Activated CD4-positive, alpha-beta T cell treated with anti-CD3 and anti-CD28 coated beads, Interleukin-2, Interleukin-6, amounts not matched to agents 100 ng/mL and 50 ng/mL, durations not matched to agents 16 hours and 8 hours (primary cell): ENCODE results near the gene ENTR1.

ENCODE experiments used
- DNase-seq: peaks from one replicate; pipeline ENCODE4 v3.0.0-alpha.2; 2020

Gene ENTR1

DNA sequence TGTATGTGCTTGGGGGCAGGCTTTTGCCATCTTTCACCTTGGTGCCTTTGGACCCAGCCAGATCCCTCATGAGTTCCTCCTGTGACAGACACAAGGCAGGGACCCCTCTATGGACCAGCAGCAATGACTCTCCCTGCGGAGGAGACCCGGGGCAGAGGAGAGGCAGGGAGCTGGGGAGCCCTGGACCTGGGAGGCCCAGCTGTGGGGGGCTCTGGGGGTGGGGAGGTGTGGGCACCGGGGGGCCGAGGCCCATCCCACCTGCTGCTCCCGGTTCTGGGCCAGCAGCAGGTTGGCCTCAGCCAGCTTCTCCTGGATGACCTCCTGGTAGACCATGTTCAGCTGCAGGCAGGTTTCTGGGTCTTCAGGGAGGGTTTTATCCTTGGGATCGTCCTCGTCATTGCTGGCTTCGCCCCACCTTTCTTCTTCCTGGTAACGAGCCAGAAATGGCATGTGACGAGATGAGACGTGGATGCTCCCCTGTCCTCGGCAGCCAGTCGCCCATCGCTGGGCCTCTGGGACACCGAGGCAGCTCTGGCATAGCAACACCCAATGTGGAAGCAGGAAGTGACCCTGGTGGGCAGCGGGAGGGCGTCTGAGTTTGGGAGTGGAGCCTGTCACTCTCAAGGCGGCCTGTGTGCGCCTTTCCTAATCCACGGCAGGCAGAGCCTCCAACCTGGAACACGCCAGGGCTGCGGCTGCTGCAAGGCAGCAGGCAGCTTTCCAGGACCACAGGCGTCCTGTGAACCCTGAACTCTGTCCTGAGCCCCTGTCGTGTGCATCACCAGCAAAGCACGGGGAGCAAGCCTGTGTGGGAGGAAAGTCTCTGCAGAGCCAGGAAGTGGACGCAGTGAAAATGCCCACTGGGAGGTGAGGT, 14.8 kb downstream of the ENTR1 start:
- DNase-seq: no peak

DNA sequence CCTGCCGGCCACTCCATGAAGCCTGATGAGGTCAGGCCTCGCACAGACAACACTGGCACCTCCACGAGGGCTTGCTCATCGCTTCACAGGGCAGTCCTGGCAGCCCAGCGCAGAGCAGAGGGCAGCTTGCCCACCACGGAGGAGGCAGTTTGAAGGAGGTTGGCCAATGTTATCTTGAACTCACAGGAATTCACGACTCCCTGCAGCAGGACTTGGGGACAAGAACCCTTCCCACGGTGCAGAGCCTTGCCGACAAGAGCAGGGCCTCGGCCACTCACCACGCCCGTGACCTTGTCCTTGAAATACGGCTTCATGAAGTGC, 15.4 kb downstream of the ENTR1 start:
- DNase-seq: no peak

DNA sequence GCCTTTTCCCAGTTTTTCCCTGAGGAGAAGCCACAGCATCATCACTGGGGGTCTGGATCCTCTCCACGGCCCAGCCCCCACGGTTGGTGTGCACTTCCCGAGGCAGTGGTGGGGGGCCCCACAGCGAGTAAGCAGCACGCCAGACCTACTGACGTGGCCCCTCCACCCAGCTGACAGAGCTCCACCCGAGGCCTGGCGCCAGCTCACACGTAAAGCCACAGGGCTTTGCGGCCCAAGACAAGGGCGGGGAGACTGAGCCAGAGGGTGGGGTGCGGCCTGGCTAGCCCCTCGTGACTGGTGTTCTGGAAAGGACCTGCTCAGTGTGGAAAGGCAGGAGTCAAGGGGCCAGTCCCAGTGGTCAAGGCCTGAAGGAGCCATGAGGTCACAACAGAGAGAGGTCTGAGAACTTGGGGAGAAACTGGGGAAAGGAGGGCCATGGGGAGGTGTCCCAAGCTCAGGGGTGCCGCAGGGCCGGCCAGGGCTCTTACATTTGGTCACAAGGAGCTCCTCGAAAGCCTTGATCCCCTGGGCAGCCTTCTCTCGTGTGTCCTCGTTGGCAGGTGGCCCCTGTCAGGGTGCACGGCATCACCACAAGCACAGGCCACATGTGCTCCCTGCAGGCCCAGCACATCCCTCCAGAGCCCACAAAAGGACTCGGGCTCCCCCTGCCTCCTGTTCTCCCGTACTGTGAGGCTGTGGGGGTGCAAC, 15.9 kb downstream of the ENTR1 start:
- no peak for DNase-seq

DNA sequence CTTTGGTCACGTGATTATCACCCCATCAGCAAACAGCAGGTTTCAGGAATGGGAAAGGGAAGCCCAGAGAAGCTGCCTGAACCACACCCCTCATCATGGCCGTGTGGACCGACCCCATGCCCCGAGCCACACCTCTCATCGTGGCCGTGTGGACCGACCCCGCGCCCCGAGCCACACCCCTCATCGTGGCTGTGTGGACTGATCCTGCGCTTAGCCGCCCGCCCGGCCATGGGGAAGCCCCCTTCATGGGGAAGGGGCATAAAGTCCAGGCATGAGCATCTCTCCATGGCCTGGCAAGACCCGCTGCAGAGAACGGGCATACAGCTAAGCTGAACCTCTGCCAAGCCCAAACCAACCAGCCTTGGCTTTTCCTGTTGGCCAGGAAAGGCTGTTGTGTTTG, 16.9 kb downstream of the ENTR1 start:
- DNase-seq: no peak

DNA sequence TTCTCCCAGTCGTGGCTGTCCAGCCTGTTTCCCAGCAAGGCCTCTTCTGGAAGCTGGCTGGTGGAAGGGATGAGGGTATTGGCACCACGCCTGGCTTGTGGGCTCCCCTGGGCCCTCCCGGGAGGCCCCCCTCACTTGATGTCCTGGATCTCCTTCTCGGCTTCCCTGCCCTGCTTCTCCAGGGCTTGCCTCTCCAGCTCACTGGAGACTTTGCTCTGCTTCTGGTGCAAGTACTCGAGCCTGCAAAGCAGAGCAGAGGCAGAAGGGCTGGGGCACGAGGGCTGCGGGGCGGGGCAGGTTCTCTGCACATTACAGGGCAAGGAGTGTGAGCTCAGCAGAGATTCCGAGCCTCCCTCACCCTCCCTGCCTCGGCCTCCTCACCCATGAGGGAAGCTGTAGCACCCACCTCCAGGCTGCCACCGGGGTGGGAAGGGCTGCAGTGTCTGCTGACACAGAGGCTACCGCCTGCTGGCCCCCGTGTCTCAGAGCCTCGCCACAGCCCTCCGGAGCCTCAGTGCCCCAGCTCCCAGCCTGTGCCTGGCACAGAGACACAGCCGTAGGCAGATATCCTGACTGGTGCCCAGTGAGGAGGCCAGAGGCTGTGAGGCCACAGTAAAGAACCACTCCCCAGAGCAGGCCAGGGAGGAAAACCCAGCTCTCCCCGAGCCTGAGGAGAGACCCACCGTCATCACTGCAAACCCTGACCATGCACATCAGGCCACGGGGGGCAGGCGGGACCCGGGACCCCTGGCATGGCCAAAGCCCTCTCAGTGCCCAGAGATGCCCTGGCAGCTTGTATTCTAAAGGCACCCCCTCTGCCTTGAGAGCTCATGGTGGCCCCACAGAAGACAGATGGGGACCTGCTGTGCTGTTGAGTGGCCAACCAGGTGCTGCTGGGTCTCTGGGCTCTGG, 17.6 kb downstream of the ENTR1 start:
- DNase-seq: no peak

DNA sequence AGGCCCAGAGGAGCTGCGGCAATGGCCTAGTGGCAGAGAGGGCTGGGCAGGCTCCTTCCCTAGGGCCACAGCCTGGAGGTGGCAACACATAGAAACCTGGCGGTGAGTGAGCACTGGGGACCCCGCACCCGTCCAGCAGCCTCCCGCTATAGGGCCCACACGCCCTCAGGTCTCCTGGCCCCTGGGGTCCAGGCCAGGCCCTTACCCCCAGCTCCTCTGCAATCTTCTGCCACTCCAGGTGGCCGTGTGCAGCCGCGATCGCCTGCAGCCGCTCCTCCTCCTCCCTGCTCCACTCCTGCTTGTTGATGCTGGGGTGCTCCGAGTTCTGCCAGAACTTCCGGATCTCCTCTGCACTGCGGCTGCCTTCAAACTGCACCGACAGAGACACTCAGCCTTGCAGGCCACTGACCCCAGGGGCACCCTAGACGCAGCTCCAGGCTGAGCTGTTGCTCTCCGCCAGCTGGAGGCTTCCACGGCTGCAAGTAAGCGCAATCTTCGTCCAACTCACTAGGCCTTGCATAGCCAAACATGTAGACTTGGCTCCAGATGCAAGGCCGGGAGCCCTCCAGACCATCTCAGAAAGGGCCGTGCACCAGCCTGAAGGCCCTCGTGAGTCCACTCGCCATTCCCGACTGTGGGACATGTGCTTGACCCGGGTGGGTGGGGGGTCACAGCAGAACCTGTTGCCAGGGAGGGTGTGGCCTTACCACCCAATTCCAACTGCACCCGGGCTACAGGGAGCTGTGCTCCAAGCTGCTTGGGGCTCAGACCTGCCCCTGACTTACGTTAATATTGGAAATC, 18.5 kb downstream of the ENTR1 start:
- no peak for DNase-seq

DNA sequence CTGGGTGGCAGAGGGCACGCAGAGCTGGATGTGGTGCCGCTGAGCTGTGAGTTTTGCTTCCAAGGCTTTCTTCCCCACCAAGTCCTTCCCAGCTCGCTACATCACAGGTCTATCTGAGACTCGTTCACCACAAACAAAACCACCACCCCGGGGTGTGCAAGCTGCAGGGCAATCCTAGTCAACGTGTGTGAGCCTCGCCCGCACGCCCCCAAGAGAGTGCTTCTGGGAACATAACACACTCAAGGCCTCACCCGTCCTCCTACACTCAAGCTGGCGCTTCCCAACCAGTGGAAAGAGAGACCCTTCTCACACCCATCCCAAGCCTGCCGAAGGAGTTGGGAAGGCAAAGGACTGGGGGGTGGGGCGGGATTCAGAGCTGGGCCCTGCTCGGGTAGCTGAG, 21.0 kb downstream of the ENTR1 start:
- no peak for DNase-seq

DNA sequence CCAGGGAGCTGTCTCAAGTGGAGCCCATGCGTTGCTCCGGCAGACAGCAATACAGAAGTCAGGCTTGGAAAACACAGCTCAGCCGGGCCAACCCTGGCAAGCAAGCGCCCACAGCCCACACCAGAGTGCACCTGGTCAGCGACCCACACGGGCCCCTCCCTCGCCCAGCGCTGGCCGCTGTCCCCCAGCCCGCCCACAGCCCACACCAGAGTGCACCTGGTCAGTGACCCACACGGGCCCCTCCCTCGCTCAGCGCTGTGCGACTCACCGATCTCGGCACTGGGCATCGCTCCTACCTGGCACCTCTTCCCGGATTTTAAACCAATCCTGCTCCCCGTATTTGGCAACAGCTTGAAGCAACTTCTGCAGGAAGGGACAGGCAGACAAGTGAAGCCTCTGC, 23.2 kb downstream of the ENTR1 start:
- no peak for DNase-seq

DNA sequence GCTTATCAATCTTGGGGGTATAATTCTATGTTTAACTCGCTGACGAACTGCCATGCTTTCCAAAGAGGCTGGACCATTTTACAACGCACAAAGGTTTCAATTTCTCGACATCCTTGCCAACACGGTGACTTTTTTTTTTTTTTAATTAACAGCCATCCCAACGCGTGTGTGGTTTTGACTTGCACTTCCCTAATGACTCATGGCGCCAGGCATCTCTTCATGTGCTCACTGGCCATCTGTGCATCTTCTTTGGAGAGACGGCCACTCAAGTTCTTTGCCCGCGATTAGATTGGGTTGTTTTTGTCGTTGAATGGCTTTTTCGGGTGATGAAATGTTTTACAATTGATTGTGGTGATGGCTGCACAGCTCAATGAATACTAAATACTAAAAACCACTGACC, 24.4 kb downstream of the ENTR1 start:
- DNase-seq: no peak

DNA sequence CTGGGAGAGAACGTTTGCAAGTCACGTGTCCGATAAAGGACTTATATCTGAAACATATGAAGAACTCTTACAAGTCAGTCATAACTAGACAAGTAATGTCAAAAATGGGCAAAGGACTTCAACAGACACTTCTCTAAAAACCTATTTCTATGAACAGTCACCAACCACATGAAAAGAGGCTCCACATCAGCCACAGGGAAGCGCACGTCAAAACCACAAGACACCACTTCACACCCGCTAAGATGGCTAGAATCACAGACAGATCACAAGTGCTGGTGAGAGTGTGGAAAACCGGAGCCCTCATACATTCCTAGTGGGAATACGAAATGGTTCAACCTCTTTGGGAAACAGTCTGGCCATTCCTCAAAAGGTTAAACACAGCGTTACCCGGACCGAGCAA, 25.4 kb downstream of the ENTR1 start:
- no peak for DNase-seq

DNA sequence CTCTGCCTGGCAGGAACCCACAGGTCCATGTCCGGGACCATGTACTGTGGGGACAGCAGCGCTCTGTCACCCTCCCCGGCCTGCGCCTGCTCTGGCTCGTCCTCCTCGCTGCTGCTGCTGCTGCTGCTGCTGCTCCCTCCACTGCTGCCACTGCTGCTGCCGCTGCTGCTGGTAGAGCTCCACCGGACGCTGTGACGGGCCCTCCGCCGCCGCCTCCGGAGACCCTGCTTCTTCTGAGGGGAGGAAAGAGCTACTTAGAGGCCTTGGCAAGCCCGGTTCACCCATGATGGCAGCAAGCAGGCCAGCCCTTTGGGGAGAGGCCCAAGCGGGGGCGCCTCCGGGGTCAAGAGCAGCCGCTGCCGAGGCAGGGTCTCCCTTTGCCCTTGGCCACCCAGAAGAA, 27.0 kb downstream of the ENTR1 start:
- no peak for DNase-seq

DNA sequence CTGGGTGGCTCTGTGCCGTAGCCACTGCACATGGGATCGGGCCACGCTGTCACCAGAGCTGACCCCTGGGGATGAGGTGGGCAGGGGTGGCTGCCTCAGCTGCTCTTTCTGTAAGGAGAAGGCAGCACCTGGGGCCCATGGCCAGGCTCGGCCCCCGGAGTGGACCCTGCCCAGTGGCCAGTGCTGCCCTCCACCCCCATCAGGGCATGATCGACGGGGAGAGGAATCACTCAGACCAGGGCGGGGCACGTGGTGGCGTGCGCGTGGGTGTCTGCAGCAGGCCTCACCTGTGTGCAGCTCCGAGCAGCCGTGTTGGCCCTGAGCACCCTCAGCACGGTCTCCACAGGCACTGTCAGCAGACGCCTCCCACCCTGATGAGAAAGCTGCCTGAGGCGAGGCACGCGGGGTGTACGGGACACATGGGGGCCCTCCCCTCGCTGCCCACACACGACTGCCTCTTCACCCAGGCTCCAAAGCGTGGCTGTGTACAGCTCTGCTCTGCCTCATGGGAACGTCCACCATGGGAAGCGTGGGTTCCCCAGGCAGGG, 28.4 kb downstream of the ENTR1 start:
- DNase-seq: no peak

DNA sequence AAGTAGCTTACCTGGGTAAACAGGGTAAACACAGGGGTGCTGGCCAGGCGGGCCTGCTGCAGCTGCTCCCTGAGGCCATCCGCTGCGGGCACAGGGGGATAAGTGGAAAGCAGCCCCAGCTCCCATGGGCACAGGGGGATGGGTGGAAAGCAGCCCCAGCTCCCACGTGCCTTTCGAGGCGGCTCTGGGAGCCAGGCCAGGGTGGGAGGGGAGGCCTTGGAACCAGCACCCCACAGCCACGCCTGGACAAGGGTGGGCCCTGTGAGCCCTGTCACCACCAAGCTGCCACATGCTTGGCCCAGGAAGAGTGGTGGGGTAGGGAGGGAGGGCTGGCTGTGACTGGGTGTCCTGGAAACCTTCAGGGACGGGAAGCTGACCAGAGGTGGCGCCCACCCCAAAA, 29.1 kb downstream of the ENTR1 start:
- DNase-seq: no peak

DNA sequence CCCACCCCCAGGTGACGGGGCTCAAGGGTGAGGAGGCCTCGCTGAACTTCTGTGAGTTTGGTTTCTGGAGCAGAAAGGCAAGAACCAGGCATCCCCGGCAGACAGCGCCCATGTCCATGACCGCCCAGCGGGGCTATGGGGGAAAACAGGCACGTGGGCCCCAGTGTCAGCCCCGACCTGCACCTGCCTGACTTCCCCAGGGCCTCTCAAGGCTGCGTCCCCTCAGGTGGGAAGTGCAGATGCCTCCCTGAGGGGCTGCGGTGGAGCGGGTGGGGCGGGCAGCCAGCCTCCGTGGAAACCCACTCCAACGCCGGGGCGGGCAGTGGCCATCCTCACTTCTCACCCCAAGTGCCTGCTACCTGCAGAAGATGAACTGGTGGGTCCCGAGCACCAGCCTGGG, 30.0 kb downstream of the ENTR1 start:
- DNase-seq: no peak

DNA sequence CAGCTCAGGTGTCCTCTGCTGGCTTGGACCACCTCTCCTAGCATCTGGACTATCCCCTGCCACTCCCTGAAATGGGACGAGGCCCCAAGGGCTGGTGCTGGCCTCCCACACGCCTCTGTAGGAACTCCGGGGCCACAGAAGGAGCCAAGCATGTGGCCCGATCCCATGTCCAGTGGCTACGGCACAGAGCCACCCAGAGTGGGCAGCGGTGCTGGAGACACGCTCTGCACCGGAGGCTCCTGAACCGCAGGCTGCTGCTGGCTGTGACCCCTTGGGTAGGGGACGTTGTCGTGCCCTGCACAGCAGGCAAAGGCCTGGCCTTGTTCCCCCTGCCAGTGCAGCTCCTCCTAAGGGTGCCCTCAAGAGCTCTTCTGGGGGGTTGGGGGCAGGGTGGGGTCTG, 30.5 kb downstream of the ENTR1 start:
- no peak for DNase-seq

DNA sequence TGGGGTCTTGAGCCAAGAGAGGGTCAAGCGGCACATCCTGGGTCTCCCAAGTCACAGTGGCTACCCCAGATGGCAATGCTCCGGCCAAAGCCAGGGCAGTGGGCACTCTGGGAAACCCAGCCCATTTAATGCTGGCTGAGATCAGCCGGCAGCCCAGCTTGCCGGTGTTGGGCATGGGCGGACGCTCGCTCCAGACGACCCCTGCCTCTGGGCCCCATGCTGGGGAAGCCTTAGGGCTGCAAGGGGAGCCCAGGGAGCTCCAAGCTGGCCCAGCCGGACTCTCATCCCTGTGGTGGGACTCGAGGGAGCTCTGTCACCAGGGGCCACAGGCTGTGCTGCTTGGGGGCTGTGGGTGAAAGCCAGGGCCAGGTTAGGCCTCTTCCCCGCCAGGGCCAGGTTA, 31.0 kb downstream of the ENTR1 start:
- DNase-seq: no peak

DNA sequence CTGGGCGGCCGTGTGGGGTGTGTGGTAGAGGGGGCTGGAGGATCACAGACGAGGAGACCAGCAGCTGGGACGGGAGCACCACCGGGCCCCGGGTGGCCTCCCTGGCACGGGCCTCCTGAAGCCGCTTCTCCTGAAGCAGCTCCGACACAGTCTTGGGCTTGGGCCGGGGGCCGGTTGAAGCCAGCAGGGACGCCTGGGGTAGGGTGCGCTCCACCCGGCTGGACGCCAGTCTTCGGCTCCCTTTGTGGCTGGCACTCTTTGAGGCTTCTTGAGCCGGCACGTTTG, 31.5 kb downstream of the ENTR1 start:
- no peak for DNase-seq

DNA sequence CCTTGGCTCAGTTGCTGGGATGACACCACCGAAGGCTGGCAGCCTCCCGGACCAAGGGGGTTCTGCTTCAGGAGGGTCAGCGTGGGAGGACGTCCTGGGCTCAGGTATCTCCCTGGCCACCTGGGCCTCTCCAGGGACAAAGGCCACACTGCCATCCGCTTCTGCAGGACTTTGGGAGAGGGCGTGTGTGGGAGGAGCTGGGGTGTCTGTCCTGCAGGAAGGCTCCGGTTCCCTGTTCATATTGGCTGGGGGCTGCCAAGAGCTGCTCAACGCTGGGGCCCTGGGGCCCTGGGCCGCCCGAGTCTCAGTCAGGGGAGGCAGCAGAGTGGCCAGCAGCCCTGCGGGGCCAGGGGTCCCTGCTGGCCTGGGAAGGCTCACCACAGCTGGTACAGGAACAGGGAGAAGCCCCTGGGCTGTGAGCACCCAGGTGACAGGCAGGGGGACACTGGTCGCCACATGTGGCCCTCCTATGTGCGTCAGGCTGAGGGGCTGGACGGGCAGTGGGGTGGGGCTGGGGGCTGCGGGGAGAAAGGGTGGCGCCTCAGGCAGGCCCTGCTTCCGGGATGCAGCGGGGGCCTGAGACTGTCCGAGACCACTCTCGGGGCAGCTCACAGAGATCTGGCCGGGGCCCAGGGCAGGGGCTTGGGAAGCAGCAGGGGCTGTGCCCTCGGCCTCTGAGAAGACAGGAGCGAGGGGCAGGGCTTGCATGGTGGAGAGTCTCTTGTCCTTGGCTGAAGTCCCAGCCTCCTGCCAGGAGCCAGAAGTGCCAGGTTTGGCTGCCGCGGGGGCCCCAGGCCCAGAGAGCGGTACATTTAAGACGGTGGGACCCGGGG, 32.0 kb downstream of the ENTR1 start:
- no peak for DNase-seq

DNA sequence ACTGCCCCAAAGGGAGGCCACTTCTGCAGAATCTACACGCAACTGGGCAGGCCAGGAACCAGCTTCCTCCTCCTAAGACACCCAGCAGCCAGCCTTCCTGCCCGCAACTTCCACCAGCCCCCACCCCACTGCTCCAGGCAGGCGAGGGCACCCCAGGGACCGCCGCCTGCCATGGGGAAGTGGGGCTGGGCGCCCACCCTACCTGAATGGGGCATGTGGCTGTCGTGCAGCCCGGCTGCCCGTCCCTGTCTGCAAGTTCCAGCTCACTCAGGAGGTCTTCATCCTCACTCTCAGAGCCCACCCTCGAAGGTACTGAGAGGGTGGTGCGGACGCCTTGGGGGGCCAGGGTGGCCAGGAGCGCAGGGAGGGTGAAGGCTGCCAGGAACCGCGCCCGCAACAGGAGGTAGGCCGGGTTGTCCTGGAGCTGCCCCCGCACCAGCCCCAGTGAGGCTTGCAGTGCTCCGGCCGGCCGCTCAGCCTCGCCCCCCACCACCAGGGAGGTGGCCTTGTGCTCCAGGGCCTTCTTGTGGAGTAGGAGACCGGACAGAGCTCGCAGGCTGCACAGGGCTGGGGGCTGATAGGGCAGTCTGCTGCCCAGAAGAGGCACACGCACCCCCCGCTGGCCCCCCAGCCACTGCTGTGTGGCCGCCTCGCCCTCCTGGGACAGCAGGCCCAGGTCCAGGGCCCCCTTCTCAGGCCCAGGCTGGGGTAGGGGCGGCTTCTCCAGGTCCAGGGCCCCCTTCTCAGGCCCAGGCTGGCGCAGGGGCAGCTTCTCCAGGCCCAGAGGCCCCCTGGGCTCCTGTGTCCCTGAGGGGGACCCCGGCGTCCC, 32.9 kb downstream of the ENTR1 start:
- DNase-seq: no peak

DNA sequence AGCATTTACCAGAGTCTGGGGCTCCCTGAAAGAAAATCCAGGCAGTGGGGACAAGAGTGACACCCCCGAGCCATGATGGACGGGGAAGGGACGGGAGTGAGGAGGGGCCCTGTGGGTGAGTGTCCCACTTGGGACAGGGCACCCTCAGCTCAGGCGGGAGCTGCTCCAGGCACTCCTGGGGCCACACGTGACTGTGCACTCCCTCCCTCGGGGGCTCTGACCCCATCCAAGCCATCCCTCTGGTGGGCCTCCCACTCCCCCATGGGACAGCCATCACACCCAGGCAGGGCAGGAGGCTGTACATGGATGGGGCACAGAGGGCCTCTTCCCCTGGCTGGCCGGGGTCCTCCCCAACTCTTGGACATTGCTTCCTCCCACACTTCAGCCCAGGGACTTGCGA, 34.0 kb downstream of the ENTR1 start:
- DNase-seq: no peak

DNA sequence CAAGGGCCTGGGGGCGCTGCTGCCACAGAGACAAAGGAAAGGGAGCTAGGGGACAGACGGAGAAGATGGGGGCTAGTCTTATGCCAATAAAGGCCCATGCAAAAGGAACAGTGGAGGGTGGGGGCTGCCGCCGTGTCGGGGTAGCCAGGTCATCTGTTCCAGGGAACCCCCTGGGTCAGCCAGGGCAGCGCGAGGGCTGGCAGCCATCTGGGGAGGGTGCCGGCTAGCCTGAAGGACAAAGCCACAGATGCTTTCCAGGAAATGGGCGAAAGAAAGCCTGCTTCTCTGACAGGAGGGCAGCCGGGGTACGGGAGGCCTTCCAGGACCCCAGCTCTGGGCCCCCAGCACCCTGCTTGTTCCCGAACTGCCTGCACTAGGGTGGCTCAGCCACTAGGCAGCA, 35.3 kb downstream of the ENTR1 start:
- no peak for DNase-seq
